NCI-H187 (cell line): ENCODE data around the gene RPS6KA6.

Source experiments
- DNase-seq, 2 experiments: peaks; one replicate each; lab custom pipeline; 2025; lab: John Stamatoyannopoulos, UW

Gene RPS6KA6

DNA sequence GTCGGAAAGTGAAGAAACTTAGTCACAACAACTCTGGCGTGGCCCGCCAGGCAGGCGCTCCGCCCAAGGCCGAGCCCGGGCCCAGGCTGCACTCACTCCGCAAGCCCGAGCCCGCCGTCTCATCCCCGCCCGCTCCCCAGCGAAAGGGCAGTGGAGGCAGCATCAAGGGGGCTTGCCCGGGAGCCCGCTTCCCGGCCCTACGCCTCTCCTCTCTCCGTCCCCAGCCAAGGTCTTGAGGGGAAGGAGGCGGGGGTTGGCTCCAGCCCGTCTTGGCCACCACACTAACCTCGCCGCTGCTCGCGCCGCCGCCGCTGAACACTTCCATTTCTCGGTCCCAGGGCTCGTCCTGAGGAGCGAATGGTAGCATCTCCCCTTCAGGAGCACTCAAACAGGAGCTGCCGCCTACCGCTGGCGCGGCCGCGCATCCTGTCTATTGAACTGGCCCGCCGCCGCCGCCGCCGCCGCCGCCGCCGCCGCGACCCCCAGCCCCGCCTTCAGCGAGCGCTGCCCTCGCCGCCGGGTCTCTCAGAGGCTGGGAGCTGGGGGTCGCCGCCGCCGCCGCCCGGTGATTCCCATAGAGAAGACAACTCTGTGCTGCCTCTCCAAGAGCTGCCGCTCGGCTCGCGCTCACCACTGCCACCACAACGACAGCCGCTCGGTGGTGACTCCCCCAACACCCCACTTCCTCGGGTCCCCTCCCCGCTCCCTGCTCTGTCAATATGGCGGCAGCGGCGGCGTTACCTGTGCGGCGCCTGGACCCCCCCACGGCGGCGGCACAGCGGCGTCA is at the start of gene RPS6KA6:
Gene RPS6KA6, minus strand, starts transcription at position 667 of the 787 bp plus-strand sequence. Its CDS starts 300 bp downstream, at position 367.
- DNase-seq = no peak

DNA sequence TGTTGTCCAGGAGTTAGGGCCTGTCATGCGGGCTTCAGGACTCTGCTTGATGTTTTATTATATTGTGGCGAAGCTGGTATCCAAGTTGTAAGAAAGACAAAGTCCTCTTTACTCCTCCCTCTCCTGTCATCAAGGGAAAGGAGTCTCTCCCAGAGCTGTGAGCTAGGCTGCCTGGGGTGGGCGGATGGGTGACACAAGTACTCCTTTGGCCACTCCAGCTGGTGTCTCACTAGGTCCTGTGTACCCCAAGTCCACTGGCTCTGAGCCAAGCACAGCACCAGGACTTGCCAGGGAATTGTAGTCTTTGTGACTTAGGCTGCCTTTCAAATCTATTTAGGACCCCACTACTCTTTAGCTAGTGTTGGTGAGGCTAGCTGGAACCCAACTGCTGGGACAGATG is 36.7 kb upstream of the RPS6KA6 start:
- DNase-seq = no peak

DNA sequence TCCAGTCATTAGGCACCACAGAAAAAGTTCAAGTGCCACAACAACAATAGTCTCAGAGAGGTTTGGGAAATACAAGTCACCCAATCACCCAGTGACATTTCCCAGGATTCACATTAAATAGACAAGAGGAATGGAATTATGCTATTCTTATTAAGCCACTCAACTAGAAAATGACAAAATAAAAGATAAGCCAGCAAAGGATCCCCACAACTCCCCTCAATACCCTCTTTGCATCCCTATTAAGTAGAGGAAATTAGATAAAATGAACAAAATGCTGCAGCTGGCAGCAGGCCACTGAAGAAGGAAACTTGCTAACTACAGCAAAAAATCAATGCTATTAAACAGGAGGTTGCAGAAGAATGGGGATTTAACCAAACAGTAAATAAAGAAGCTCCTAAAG is 35.3 kb upstream of the RPS6KA6 start:
- DNase-seq = no peak

DNA sequence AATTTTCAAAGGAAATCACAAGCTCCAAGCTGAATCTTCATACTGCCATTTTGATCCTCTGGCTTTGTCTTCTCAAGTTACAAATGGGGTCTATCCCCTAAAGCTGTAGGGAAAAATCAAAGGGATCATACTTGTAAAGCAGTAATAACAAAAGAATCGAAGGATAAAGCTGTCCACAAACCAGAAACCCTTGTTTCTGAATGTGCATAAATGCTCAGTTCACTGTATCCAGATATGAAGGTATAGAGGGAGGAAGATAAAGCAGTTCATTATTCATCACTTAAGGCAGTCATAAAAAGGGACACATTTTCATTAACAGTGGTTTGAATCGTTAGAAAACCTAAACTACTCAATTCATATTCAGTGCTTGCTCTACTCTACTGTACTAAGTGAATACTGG is 33.2 kb upstream of the RPS6KA6 start:
- no peak for DNase-seq

- DNase-seq = no peak
These were observed 31.6 kb upstream of the RPS6KA6 start for GRCh38 chrX:84219551-84219950.

DNA sequence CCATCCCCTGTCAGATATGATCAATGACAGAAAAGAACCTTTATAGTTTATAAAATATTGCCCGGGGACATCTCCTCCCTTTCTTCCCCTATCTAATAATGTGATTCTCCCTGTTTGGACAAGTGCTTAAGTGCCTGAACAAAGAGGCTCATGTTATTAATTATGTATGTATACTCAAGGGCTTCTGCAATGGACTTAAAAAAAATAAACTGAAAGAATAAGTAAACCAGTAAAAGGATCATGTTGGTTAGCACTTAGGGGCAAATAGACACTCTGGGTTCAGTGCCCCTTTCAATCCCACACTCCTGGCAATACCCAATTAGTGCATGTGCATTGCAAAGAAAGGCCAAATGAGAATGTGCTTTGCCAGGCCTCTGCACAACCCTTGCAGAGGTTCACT is 30.7 kb upstream of the RPS6KA6 start:
- no peak for DNase-seq

- no peak for DNase-seq
These were observed 28.9 kb upstream of the RPS6KA6 start for GRCh38 chrX:84216881-84217280.

- no peak for DNase-seq
These were observed 28.4 kb upstream of the RPS6KA6 start for GRCh38 chrX:84216406-84216805.

DNA sequence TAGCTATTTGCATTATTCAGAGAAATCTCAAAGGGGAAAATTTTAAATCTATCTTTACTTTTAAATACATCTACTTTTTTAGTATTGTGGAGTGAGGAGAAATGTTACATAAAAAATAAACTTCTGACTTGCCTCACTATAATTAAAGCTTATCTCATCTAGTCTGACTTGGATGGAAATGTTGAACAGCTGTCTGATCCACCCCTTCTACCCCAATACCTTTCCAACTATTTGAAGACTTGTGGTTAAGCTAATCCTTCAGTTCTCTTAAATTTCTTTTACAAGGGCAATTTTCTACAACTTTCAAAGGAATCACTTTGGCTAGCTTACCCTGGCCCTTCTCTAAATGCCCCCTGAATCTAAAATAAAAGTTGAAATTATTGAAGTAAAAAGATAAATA is 17.3 kb upstream of the RPS6KA6 start:
- DNase-seq = no peak

DNA sequence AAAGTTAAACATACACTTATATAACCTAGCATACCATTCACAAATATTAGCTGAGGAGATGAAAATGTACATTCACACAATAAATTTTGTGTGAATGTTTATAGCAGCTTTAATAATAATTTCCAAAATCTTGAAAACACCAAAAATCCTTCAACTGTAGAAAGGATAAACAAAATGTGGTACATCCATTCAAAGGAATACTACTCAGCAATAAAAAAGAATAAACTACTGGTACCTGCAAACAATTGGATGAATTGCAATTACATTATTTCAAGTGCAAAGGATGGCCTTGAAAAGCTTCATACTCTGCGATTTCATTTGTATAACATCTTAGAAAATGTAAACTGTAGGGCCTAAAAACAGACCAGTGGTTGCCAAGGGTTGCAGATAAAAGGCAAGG is 11.7 kb upstream of the RPS6KA6 start:
- DNase-seq = no peak

- no peak for DNase-seq
These were observed 9.6 kb upstream of the RPS6KA6 start for GRCh38 chrX:84197550-84197949.

DNA sequence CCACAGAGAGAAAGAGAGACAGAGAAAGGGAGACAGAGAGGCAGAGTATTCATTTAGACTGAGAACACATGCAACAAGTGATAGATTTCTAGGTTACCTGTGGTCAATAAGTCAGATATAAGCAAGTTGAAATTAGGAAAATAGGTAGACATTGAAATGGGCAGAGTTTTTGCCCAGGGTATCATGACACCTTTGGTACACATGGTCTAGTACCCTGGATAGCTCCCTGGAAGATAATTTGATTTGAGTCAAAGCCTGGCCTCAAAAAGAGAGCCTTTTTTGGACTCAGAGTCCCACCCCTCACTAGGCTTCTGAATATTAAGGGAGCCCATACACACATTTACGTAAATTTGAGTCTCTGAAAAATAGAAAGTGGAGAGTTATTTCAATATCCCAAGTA is 4.0 kb upstream of the RPS6KA6 start:
- no peak for DNase-seq

DNA sequence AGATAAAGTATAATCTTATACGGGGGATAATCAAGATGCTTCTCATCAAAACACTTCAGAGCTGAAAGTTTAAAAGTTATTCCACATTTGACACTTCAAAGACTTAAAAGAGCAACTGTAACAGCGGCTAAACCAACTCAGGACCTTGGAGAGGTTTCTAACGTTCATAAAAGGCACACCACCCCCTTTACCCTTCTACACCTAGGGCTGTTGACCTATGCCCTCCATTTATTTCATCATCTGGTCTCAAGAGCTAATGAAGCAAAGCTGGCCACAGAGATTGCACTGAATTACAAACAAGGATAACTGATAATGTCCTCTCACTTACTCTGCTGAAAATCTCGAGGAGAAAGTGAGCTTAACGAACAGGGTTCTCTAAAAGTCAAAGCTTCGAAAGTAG is 1.1 kb upstream of the RPS6KA6 start:
- no peak for DNase-seq

- DNase-seq = peak; percentile 37 to 47
These were observed 378 bp upstream of the RPS6KA6 start for GRCh38 chrX:84188320-84188834.

DNA sequence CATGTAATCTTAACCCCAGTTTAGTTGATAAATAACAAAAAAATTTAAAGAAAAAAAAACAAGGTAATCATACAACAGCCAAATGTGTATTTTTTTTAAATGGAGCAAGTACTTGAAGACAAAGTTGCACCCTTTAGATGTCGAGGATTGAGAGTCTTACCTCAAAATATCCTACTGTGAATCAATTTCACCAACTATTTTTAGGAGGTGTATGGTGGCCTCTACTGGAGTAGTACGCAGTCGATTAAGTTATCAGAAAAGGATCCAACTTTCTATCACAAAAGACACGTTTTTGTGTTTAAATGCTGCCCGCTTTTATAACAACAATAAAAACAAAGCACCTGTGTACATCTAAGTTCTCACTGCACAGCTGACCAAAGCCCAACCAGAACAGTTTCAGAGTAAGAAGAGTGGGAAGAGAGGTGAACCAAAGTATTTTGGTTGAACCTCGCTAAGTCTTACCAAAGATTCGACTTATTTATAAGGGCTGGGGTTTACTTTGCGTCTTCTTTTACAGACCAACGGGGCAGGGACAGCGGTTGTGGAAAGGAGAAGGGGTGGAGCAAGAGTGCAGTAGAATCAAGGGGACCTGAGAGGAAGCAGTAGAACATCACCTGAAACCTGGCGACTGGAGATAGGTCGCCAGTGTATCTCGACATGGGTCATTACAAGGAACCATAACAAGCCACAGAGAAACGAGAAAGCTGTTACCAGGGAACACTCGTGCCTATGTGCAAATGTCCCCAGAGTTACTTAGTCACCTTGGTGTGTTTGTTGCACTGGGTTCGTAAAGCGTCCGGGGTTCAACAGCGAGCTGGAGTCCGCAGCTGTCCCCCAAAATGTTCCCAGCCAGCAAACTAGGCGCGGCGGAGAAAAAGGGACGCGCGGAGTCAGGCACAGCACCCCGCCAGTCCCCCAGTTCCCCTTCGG is 1.1 kb downstream of the RPS6KA6 start:
- no peak for DNase-seq

- no peak for DNase-seq
These were observed 5.5 kb downstream of the RPS6KA6 start for GRCh38 chrX:84182516-84182915.

DNA sequence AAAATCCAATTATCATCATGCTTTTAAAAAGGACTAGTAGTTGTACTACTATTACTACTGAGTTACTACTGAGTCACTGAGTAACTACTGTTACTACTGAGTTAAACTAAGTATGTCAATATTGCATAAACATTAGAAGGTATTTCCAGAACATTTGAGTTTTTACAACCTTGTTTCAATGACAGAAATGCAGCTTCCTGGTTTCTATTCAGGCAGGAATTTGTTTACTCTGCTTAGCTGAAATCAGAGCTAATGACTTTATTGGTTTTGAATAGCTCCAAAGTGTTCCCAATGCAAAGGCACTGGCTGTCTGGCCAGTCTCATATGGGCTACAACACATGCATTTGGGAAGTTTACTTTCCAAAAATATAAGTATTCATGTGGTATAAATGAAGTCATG is 12.0 kb downstream of the RPS6KA6 start:
- DNase-seq = no peak

DNA sequence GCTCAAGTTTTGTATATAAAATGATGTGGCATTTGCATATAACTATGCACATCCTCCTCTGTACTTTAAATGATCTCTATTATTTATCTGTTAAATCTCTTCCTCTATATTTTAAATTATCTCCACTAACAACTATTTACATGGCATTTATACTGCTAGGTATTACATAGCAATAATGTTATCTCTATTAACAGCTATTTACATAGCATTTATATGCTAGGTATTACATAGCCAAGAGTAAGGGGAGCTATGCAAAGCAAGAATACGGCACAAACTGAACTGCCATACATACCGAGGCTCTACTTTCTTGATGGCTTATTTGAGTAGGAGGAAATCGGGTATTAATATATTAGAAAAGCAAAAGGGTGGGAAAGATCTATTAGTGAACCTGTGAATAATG is 12.7 kb downstream of the RPS6KA6 start:
- no peak for DNase-seq

- no peak for DNase-seq
These were observed 13.7 kb downstream of the RPS6KA6 start for GRCh38 chrX:84174348-84174747.

DNA sequence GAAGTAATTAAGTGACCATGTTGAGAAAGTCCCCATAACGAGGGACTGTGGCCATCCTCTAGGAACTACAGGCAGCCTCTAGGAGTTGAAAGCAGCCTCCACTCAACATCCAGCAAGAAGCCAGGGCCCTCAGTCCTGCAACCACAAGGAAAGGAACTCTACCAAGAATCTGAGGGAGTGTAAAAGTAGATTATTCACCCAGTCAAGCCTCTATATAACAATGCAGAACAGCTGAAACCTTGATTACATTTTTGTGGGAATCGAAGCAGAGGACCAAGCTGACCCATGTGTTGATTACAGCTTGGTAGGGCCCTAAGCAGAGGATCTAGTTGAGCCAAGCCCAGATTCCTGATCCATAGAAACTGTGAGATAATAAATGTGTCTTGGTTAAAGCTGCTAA is 17.1 kb downstream of the RPS6KA6 start:
- no peak for DNase-seq

DNA sequence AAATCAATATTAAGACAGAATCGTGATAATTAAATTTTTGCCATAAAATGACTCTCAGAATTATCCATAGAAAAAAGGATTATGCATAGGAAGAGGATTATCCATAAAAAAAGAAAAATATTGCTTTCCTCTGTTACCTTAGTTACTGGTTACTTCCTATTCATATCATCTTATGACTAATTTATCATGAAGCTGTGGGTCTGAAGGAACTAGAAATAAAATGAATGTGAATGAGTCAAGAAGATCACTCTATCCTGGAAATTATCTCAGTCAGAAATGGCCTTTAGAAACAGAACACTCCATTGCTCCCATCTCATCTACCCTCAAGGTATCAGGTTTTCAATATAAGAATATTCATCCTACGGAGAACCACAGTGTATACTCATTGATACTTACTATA is 19.4 kb downstream of the RPS6KA6 start:
- no peak for DNase-seq

GRCh38 chrX:84168095-84168494 is 19.9 kb downstream of the RPS6KA6 start:
- DNase-seq = no peak

DNA sequence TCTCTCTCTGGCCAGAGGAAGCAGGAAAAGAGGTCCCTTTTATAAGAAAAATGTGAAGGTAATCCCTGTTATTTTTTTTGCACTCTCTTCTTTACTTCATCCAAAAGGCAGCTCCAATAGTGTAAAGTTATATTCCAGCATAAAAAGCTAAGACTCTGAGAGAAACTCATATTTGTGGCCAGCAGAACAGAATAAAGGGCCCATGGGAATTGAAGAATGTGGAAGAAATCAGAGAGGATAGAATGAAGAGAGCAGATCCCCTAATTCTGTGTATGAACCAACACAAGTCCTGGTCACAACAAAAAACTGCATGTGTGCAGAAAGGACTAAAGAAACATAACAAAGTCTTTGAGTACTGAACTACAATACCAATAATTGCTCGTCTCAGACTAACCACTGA is 22.3 kb downstream of the RPS6KA6 start:
- DNase-seq = no peak
